PC-9 (cell line): Measurements from ENCODE around the gene CD1D. TPM values are rescaled to one million over a fixed set of nuclear protein-coding genes. Genes with fewer than 3 reads are reported as not detected.

Experiments
- BruUV-seq: library from RNA; stranded (reverse); fragments of 400-500 nt; replicated peaks from 2 replicates; lab custom pipeline; 2021; lab: Mats Ljungman, UMichigan
- CTCF ChIA-PET: fragments of 300-600 bp; sonication (Branson Sonifier 250); formaldehyde crosslinking; loops from one replicate; lab custom pipeline; 2022; ENCODE audit warnings: antibody characterized with exemption; lab: Charles Lee
- POLR2A ChIA-PET: fragments of 300-600 bp; sonication (Branson Sonifier 250); formaldehyde crosslinking; loops from one replicate; lab custom pipeline; 2022; ENCODE audit warnings: antibody characterized with exemption; ENCODE audit not compliant: unreplicated experiment; lab: Charles Lee
- DNase-seq, 2 experiments: peaks; one replicate each; pipeline versions ENCODE4 v3.0.0 to v3.0.0-alpha.2; 2015 to 2022; ENCODE audit warnings: mixed read lengths in 1 of 2
- H2AFZ ChIP-seq: fragments of 200-600 bp; sonication (generic); 2 replicates; pipeline ENCODE4 v1.8.1; 2017; ENCODE audit warnings: antibody characterized with exemption
- H3F3A ChIP-seq: fragments of 200-600 bp; sonication (generic); 2 replicates; pipeline ENCODE4 v1.8.1; 2017; ENCODE audit warnings: antibody characterized with exemption, mild to moderate bottlenecking, low read depth; ENCODE audit not compliant: insufficient read depth
- H3K27ac ChIP-seq: fragments of 200-600 bp; sonication (generic); 2 replicates; pipeline ENCODE4 v1.6.1; 2016; ENCODE audit warnings: mixed run types
- H3K27me3 ChIP-seq: fragments of 200-600 bp; sonication (generic); 2 replicates; pipeline ENCODE4 v1.6.1; 2016; ENCODE audit warnings: low read depth, mixed run types; ENCODE audit not compliant: insufficient read depth
- H3K36me3 ChIP-seq: fragments of 200-600 bp; sonication (generic); 2 replicates; pipeline ENCODE4 v1.6.1; 2016; ENCODE audit warnings: low read depth, mixed run types
- H3K4me1 ChIP-seq: fragments of 200-600 bp; sonication (generic); replicated peaks from 2 replicates; pipeline ENCODE4 v1.6.1; 2016; ENCODE audit warnings: mixed run types; ENCODE audit not compliant: insufficient read depth
- H3K4me2 ChIP-seq: fragments of 200-600 bp; sonication (generic); 2 replicates; pipeline ENCODE4 v1.6.1; 2017; ENCODE audit warnings: mixed run types
- H3K4me3 ChIP-seq: fragments of 200-600 bp; sonication (generic); 2 replicates; pipeline ENCODE4 v1.6.1; 2016; ENCODE audit warnings: mixed run types
- H3K79me2 ChIP-seq: fragments of 200-600 bp; sonication (generic); 2 replicates; pipeline ENCODE4 v1.6.1; 2017; ENCODE audit warnings: low read depth, mixed run types
- H3K9me2 ChIP-seq: fragments of 200-600 bp; sonication (generic); 2 replicates; pipeline ENCODE4 v1.8.1; 2017; ENCODE audit warnings: mild to moderate bottlenecking; ENCODE audit not compliant: insufficient read depth
- H3K9me3 ChIP-seq: fragments of 200-600 bp; sonication (generic); 2 replicates; pipeline ENCODE4 v1.8.1; 2016; ENCODE audit warnings: low read depth; ENCODE audit not compliant: insufficient read depth
- H4K20me1 ChIP-seq: fragments of 200-600 bp; sonication (generic); 2 replicates; pipeline ENCODE4 v1.8.1; 2017; ENCODE audit not compliant: insufficient read depth
- CTCF ChIP-seq: fragments of 200-600 bp; sonication (generic); conservative IDR thresholded peaks from 2 replicates; pipeline ENCODE4 v1.6.1; 2017; ENCODE audit warnings: mixed run types, antibody characterized with exemption, mild to moderate bottlenecking, moderate library complexity
- EZH2 ChIP-seq: fragments of 200-600 bp; sonication (generic); IDR thresholded peaks from 2 replicates; pipeline ENCODE4 v1.8.0; 2017; ENCODE audit warnings: antibody characterized with exemption, low read depth
- intact Hi-C: fragments of 100-400 bp; cut with micrococcal nuclease; formaldehyde crosslinking; loops from one replicate; pipeline ENCODE4 v1.10.0; 2022; ENCODE audit not compliant: unreplicated experiment
- total RNA-seq: library from RNA; stranded (reverse); gene quantifications from 2 replicates; pipeline ENCODE4 v1.2.3, GENCODE V29; 2021

Gene CD1D
- total RNA-seq, 1 experiment from 2014 or later, result not detected

GRCh38 chr1:158191299-158191698, 10.6 kb downstream of the CD1D start:
- no peak overlapping the region for H3K4me2 ChIP-seq
- H3K4me1 ChIP-seq, result no peaks in the 10 kb centered on the region
- no peaks in the 10 kb centered on the region for H3K79me2 ChIP-seq
- intact Hi-C loops, result no loop called here
- H3K9me3 ChIP-seq, result no peaks in the 10 kb centered on the region
- ChIA-PET CTCF (no interaction called here), POLR2A (interaction anchor here (0.7 kb wide), 1 partner anchor 704 kb away, joined by 4 read pairs; no protein-coding TSS in a partner anchor)
- no peak for TF ChIP-seq CTCF
- TF ChIP-seq EZH2, result no peak
- H3K27me3 ChIP-seq, result peaks cover 24% of the 10 kb centered on the region
- no peak overlapping the region for H3K27ac ChIP-seq
- no peaks in the 10 kb centered on the region for H3F3A ChIP-seq
- no peaks in the 10 kb centered on the region for H3K9me2 ChIP-seq
- H3K4me3 ChIP-seq, result no peak overlapping the region
- H3K36me3 ChIP-seq, result no peaks in the 10 kb centered on the region
- no peak for DNase-seq
- no peaks in the 10 kb centered on the region for H4K20me1 ChIP-seq
- no peak overlapping the region for H2AFZ ChIP-seq
- BruUV-seq, result no TSS peak

GRCh38 chr1:158196461-158196860, 15.8 kb downstream of the CD1D start:
- BruUV-seq, result no TSS peak
- intact Hi-C loops, result no loop called here
- Histone ChIP-seq H2AFZ (no peak overlapping the region), H3K79me2 (no peaks in the 10 kb centered on the region), H3K9me2 (no peaks in the 10 kb centered on the region), H3F3A (no peaks in the 10 kb centered on the region), H3K36me3 (no peaks in the 10 kb centered on the region), H3K27ac (no peak overlapping the region), H4K20me1 (no peaks in the 10 kb centered on the region), H3K4me1 (no peaks in the 10 kb centered on the region), H3K4me3 (no peak overlapping the region), H3K9me3 (no peaks in the 10 kb centered on the region), H3K4me2 (no peak overlapping the region), H3K27me3 (peaks cover 28% of the 10 kb centered on the region)
- POLR2A ChIA-PET, result no interaction called here
- no peak for TF ChIP-seq CTCF
- TF ChIP-seq EZH2, result no peak
- CTCF ChIA-PET, result no interaction called here
- no peak for DNase-seq

GRCh38 chr1:158199849-158200248, 19.2 kb downstream of the CD1D start:
- no peaks in the 10 kb centered on the region for H3K4me1 ChIP-seq
- peaks cover 18% of the 10 kb centered on the region; the same call in 1 of the 2 replicates for H3K27me3 ChIP-seq
- CTCF ChIA-PET, result no interaction called here
- BruUV-seq, result no TSS peak
- DNase-seq, result no peak
- no peak overlapping the region for H3K4me3 ChIP-seq
- no peaks in the 10 kb centered on the region for H4K20me1 ChIP-seq
- intact Hi-C loops, result no loop called here
- H3K27ac ChIP-seq, result no peak overlapping the region
- no peaks in the 10 kb centered on the region for H3K9me2 ChIP-seq
- no peaks in the 10 kb centered on the region for H3K36me3 ChIP-seq
- no peak overlapping the region for H2AFZ ChIP-seq
- TF ChIP-seq EZH2 (no peak), CTCF (no peak)
- no peaks in the 10 kb centered on the region for H3K79me2 ChIP-seq
- H3K9me3 ChIP-seq, result no peaks in the 10 kb centered on the region
- H3K4me2 ChIP-seq, result no peak overlapping the region
- H3F3A ChIP-seq, result no peaks in the 10 kb centered on the region
- POLR2A ChIA-PET, result no interaction called here
